HL-60/S4 (cell line): ENCODE data around the gene SMO.

Source experiments
- in situ Hi-C: fragments of 300-500 bp; cut with MboI; formaldehyde crosslinking; loops from 2 replicates; pipeline ENCODE4 v1.14.3; 2022; ENCODE audit warnings: low sequenced_read_pairs

The SMO gene

DNA sequence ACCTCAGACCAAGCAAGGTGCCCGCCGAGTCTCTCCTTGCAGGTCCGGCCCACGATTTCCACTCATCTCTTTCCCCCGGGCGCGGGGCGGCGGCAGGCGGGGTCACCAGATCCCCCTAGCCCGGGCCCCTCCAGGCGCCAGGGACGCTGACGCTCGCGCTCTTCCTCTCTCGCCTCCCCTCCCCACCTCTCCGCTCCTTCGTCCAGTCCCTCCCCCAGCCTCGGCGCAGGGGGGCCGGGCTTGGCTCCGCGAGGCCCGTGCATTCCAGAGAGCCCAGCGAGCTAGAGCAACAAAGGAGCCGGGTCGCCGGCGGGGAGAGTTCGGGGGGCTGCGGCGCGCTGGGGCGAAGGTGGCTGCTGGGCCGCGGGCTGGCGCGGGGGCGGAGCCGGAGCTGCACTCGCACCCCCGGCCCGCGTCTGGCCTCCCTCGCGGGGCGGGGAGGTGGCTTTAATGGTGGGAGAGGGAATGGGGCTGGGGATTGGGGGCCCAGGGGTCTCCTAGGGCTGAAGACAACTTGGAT, at the start of gene SMO:
Gene SMO (plus strand): TSS at position 262 of the 520 bp plus-strand sequence. CDS start 519 bp downstream, outside the sequence.
- in situ Hi-C loops: no loop called here

GRCh38 chr7:129143724-129144094, 44.7 kb upstream of the SMO start:
- in situ Hi-C loops: no loop called here

DNA sequence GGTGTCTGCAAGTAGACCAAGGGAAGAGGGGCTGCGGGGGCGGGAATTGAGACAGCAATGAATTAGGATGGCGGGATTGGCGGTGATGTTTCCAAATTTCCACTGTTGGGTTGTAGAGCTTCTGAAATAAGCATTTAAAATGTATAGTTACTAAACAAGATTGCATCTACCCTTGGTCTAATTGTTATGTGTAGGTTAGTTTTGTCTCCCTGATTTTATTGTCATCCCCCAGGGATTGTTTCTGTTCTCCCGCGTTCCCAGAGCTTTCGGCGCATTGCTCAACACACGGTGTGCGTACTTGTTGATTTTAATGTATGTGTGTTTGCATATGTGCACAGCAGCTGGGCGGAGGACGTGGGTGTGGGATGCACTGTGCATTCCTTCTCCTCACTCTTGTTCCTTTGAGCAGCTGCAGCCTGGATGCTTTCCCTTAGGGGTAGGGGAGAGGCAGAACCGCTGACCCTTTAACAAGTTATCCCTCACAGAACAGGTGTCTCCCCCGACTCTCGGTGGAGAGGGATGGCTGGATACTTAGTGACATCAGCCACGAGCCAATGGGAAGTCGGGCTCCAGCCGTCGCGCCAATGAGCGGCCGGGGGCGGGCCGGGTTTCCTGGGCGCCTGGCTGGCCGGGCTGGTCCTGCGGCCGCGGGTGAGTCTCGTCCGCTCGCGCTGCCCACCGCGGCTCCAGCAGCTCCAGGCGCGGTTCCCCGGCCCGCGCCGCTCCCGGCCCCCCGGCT, 44.2 kb upstream of the SMO start, which contains the start of gene TSPAN33:
Gene TSPAN33 (plus strand): TSS at position 613 of the 739 bp plus-strand sequence. CDS start 274 bp downstream, outside the sequence.
- in situ Hi-C loops: no loop called here

- in situ Hi-C loops: no loop called here
These were observed 43.4 kb upstream of the SMO start for GRCh38 chr7:129144834-129145668.

DNA sequence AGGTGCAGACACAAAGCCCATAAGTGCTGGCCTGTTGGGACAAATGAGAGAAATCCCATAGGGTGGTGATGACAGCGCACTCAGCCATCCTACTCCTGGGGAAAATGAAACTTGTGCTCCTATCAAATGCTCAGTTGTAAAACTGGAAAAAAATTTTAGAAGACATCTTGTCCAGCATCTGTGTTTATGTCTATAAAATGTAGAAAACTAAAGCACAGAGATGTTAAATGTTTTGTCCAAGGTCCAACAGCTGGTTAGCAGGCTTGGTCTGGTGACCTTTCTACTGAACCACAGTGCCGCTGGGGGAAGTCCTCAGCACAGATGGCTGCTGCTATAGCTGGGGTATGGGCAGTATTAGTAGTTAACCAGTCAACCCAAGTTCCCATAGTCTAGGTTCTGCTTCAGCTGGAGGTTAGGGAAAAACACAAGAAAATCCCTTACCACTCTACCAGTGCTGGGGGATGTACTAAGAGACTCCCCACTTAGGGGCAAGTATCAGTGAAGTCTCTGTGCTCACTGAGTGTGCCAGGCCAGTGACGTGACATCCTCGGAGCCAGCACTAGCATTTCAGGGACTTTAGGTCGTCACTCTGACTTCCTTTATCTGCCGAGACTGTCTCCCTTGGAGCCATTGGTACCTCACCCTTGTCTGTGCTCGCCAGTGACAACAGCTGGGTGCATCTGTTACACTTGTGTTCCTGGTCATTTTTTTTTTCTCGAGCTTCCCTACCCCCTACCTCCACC, 42.0 kb upstream of the SMO start:
- in situ Hi-C loops: no loop called here

DNA sequence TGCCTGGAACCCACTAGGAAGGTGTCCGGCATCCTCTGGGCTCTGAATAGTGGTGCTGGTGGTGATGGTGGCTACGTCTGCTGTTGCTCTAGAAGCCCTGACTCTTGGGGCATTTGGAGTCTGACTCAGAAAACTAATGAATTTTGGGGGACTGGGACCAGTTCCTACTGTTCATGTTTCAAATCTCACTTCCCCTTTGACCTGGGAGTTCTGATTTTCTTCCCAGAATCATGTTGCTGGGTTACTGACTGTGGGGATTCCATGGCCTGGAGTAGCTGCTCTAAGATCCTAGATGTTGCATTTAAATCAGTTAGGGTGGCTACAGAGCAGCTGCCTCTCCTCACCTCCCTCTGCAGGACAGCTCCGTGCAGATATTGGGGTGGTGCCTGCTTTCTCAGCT, 40.7 kb upstream of the SMO start:
- in situ Hi-C loops: no loop called here

- in situ Hi-C loops: no loop called here
These were observed 38.9 kb upstream of the SMO start for GRCh38 chr7:129149511-129149910.

- in situ Hi-C loops: no loop called here
These were observed 38.0 kb upstream of the SMO start for GRCh38 chr7:129150199-129150996.

DNA sequence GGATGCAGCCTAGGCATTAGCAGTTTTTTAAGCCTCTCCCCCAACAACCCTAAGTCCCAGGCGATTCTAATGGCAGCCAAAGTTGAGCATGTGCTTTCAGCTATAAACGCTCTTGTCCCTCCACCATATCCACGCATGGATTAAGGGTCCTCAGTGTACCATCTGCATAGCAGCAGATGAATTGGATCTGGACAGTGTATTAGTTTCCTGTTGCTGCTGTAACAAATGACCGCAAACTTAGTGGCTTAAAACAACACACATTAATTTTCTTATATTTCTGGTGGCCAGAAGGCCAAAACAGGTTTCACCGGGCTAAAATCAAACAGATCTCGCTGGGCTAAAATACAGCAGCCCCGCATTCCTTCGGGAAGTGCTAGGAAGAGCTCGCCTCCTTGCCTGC, 30.8 kb upstream of the SMO start:
- in situ Hi-C loops: no loop called here

- in situ Hi-C loops: no loop called here
These were observed 28.9 kb upstream of the SMO start for GRCh38 chr7:129159539-129159938.

DNA sequence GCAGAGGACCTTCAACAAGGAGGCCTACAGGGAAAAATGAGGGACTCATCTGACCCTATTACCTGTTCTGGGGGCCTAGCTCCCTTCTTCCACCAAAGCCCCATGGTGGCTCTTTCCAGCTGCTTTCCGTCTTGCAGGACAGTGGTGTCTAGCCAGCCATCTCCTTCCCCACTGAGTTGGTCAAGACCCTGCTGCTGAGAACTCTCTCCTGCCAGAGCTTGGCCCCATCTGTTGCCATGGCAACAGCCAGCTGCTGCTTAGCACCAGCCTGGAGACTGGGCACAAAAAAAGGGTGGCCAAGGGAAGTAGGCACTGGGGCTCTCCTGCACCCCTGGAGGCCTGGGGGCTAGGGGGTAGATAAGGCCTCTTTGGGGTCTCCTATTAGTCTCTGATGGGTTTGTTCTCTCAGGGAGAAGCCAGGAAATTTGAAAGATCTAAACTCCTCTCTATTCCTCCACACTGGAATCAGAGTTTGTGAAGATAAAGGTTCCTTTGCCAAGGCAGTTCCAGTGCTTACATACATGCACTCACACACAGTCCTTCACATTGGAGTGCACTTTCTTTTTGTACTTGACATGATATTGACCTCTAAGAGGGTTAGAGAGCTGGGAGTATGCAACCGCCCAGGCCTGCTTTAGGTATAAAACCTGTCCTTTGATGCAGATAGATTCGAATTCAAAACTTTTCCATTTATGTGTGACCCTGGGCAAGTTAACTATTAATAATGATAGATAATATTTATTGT, 28.1 kb upstream of the SMO start:
- in situ Hi-C loops: no loop called here

GRCh38 chr7:129161524-129162225, 26.8 kb upstream of the SMO start:
- in situ Hi-C loops: no loop called here

- in situ Hi-C loops: no loop called here
These were observed 25.7 kb upstream of the SMO start for GRCh38 chr7:129162732-129163131.

- in situ Hi-C loops: no loop called here
These were observed 24.4 kb upstream of the SMO start for GRCh38 chr7:129163875-129164544.

GRCh38 chr7:129166745-129167144, 21.7 kb upstream of the SMO start:
- in situ Hi-C loops: no loop called here

GRCh38 chr7:129167817-129168216, 20.6 kb upstream of the SMO start:
- in situ Hi-C loops: no loop called here

DNA sequence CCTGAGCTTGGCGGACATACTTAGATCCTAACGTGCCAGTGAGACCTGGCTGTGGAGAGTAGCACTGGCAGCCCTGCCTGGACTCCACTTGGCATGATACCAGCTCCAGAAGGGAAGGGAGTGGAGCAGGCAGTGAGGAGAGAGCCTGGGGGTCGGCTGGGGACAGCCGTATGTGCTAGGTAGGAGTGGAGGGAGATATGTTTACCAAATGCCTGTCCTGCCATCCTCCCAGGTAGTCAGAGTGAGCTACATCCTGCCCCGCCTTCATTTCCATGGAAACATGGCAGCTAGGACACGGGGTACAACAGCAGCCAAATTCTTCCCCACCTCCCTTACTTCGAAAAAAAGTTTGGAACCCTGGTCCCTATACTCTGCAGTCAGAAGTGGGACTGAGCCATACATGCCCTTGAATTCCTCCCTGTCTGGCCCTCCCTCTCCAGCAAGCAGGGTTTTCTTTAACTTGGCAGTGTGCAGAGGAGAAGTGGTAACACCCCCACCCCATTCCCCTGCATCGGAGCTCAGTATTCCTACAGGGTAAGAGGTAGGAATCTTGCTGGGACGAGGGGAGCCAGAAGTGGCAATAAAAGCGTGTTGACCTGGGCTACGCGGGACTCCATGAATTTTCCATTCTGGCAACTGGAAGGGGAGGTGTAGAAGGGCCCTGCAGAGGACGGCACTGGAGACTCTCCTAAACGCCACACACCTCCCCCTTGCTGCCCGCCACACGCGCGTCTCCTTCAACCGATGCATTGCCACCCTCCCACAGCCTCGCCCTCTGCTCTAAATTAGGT, 20.0 kb upstream of the SMO start:
- in situ Hi-C loops: no loop called here
